Measurements from ENCODE around the gene PEAK1.

DNA sequence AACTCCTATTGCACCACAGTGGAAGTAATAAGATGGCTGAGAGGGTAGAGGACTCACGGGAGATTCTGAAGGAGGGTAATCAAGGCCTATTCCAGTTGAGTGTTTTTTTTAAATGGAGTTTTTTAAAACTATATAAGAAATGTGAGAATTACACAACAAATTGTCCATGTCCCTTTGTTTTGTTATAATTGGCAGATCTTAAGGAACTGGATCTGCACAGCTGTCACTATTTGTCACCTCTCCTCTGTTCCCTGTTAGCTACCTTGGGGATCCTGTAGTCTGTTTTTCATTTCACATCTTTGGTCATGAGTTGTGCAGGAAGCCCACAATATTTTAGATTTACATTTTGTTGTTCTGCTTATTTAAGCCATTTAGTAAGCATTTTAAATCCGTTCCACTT is 271.7 kb downstream of the PEAK1 start:
- TF ChIP-seq TOE1 (IDR thresholded peaks at IDR 0.05; ENCODE audit: borderline replicate concordance): no peak
- TF ChIP-seq TOE1 (CRISPR knock-in tag; IDR thresholded peaks at IDR 0.05; ENCODE audit: borderline replicate concordance, low read depth): no peak
- no peak for TF ChIP-seq FOXA3 (CRISPR knock-in tag; conservative IDR thresholded peaks at IDR 0.05 in 1 of 2, IDR thresholded peaks at IDR 0.05 in 1 of 2)
- TF ChIP-seq SP1 (CRISPR knock-in tag; IDR thresholded peaks at IDR 0.05): no peak
- no peak for TF ChIP-seq POU5F1 (IDR thresholded peaks at IDR 0.05; ENCODE audit: borderline replicate concordance, low read depth, low read length, partially characterized antibody)
- no peak for TF ChIP-seq MYC (IDR thresholded peaks at IDR 0.05; ENCODE audit: low read depth, low read length)
- no peak for TF ChIP-seq MYC (CRISPR knock-in tag; IDR thresholded peaks at IDR 0.05; ENCODE audit: borderline replicate concordance, low read depth)

Measured in K562 (cell line).